Erythroblast (primary cell): Measurements from ENCODE around the gene PIGS.

ENCODE experiments used
- GATA1 ChIP-seq: IDR thresholded peaks from 2 replicates; pipeline ENCODE4 v1.6.1; 2011; ENCODE audit warnings: low read depth, mild to moderate bottlenecking, control low read depth, low read length, moderate library complexity
- POLR2A ChIP-seq: IDR thresholded peaks from 2 replicates; pipeline ENCODE4 v1.6.1; 2011; ENCODE audit warnings: mild to moderate bottlenecking, low read length

DNA sequence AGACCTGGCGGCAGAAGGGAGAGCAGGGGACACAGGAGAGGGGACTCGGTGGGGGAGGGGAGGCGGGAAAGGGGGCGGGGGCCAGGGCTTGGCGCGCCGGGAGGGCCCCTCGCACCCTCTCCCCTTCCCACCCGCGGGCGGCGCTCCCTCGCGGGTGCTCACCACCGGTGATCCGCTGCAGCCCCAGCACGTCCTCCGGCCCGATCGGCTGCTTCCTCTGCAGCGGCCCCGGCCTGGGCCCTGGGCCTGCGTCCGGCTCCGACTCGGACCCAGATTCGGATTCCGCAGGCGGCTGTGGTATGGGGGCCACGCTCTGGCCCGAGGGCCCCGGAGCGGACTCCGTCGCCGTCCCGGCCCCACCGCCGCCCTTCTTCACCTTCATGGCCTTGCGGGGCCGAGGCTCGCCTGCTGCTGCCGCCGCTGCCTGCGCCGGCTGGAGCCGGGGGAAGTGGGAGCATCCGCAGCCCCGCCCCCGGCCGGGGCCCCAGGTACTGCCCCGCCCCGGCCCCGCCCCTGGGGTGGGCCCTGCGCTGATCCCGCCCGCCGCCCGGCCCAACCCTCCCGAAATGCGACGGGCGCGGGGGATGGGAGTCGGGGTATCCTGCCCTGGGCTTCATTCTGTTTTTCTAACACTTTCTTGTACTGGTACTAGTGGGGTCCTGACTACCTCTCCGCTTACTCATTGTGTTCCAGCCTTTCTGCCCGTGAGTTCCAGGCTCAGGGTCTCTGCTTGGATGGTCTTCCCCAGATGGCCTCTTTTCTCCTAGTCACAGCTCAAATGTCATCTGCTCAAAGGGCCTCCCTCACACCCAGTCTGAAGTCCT lies 18.9 kb downstream of the PIGS start, which contains the start of gene UNC119:
- TF ChIP-seq POLR2A (no peak), GATA1 (no peak)
